ENCODE measurements around the gene SHD.
"Not testable (repeated sequence)": the region's sequence is repeated elsewhere in the genome, so short reads cannot be mapped to it uniquely, and the experiment has no call there.

The SHD gene, protein sequence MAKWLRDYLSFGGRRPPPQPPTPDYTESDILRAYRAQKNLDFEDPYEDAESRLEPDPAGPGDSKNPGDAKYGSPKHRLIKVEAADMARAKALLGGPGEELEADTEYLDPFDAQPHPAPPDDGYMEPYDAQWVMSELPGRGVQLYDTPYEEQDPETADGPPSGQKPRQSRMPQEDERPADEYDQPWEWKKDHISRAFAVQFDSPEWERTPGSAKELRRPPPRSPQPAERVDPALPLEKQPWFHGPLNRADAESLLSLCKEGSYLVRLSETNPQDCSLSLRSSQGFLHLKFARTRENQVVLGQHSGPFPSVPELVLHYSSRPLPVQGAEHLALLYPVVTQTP

DNA sequence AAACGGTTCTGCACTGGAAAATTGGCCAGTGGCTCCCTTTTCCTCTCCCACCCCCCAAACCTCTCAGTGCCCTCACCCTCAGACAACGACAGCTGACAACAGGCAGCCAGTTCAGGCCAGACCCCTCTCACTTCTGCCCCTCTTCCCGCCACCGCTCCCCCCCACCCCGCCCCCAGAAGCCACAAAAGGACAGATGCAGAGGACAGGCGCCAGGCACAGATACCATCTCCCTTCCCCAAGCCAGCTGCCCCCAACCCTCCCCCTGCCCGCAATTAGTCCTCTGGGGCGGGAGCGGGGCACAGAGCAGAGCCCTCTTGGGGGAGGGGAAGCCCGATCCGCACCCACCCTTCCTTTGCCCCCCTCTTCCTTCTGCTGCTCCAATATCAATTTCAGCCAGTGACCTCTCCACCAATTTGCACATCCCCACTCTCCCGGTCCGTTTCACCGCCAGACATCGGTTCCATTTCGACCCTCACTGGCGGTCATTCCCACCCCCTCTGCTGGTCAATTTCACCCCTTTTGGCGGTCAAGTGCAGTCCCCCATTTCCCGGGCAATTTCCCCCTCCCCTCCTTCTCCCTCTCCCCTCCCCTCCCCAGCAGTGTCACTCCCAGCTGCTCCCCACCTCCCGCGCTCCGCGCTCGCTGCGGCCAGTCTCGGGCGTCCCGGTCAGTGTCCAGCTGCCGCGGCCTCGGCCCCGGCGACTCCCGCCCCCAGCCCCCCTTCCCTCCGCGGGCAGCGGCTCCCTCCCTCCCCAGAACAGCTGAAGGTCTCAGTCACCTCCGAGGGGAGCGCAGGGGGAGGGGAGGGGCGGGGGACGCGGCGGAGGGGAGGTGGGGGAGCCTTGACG, at the start of gene SHD:
Gene SHD (plus strand): TSS at position 848 of the 848 bp plus-strand sequence. CDS start 798 bp downstream, outside the sequence.
- DNase-seq, result no peak

DNA sequence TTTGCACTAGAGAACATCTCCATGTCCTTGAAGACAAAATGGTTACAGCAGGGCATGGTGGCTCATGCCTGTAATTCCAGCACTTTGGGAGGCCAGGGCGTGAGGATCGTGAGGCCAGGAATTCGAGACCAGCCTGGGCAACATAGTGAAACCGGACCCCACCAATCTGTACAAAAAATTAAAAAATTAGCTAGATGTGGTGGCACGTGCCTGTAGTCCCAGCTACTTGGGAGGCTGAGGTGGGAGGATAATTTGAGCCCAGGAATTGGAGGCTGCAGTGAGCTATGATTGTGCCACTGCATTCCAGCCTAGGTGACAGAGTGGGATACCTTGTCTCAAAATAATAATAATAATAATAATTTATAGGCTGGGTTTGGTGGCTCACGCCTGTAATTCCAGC, 48.8 kb upstream of the SHD start:
- DNase-seq, result not testable (repeated sequence)

DNA sequence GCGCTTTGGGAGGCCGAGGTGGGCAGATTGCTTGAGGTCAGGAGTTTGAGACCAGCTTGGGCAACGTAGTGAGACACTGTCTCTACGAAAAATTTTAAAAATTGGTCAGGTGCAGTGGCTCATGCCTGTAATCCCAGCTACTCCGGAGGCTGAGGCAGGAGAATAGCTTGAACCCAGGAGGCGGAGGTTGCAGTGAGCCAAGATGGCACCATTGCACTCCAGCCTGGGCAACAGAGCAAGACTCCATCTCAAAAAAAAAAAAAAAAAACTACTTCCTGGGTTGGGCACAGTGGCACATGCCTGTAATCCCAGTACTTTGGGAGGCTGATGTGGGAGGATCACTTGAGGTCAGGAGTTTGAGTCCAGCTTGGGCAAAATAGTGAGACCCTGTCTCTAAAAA, 47.5 kb upstream of the SHD start:
- DNase-seq, result not testable (repeated sequence)

DNA sequence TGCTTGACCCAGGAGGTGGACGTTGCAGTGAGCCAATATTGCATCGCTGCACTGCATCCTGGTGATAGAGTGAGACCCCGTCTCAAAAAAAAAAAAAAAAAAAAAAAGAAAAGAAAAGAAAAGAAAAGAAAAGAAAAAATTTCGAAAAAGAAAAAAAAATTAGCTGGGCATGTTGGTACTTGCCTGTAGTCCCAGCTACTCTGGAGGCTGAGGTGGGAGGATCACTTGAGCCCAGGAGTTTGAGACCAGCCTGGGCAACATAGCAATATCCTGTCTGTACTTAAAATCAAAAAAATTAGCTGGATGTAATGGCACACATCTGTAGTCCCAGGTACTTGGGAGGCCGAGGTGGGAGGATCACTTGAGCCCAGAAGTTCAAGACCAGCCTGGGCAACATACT, 46.9 kb upstream of the SHD start:
- DNase-seq, result not testable (repeated sequence)

DNA sequence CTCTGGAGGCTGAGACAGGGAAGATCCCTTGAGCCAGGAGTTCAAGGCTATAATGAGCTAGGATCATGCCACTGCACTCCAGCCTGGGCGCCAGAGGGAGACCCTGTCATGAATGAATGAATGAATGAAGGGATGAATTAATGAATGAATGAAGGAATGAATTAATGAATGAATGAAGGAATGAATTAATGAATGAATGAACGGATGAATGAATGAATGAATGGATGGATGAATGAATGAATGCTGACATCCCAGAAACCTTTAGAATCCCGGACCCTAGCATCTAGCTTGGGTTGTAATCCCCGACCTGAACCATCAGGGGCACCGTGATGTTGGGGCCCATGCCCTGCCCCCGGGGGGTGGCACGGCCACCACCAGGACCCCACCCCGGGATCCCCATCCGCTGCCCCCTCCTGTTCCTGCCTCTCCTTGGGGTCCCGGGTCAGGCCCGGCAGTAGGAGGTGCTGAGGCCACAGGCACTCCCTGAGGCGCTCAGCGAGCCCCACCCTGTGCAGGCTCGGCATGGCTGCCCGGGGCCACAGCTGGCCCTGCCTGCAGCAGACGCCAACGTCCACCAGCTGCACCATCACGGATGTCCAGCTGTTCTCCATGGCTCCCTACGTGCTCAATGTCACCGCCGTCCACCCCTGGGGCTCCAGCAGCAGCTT, 46.3 kb upstream of the SHD start:
- DNase-seq, result no peak

DNA sequence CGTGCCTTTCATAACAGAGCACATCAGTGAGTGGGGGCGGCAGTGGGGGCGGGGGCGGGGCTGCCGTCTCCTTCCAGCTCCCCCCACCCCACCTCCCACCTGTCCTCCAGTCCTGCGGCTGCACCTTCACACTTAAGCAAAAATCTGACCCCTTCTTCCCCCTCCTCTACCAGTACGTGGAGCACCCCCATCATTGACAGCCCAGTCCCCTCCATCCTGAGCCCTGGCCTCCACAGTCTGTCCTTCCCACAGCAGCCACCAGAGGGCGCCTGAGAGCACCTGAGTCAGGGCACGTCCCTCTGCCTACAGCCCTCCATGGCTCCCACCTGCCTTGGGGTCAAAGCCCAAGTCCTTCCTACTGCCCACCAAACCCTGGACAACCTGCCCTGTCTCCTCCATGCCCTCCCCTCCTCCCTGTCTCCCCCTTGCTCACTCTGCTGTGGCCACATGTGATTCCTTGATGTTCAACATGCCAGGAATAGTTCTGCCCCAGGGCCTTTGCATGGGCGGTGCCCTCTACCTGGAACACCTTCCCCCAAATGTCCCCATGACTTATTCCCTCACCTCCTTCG, 45.7 kb upstream of the SHD start:
- peak; percentile 46 for DNase-seq

DNA sequence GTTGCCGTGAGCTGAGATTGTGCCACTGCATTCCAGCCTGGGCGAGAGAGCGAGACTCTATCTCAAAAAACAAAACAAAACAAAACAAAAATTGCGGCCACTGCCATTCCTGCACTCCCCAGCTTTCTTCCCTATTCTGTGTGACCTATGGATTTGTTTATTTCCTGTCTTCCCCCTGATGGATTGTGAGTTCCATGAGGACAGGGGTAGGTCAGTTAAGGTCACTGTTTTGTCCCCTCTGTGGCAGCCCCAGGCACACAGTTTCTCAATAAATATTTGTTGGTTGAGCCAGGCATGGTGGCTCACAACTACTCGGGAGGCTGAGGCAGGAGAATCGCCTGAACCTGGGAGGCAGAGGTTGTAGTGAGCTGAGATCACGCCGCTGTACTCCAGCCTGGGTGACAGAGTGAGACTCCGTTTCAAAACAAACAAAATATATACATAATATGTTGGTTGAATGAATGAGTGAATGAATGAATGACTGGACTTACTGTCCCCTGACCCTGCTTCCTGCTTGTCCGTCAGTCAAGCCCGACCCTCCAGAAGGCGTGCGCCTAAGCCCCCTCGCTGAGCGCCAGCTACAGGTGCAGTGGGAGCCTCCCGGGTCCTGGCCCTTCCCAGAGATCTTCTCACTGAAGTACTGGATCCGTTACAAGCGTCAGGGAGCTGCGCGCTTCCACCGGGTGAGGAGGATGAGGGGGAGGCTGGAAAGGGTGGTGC, 44.8 kb upstream of the SHD start:
- DNase-seq, result no peak

DNA sequence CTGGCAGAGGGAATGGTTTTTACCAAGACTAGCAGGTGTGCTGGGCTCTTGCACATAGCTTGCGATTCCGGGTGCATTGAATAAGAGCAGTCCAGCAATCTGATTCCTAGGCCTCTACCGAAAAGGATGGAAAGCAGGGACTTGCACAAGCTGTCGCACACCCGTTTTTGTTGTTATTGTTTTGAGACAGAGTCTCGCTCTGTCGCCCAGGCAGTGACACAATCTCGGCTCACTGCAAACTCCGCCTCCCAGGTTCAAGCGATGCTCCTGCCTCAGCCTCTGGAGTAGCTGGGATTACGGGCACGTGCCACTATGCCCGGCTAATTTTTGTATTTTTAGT, 44.2 kb upstream of the SHD start:
- no peak for DNase-seq

DNA sequence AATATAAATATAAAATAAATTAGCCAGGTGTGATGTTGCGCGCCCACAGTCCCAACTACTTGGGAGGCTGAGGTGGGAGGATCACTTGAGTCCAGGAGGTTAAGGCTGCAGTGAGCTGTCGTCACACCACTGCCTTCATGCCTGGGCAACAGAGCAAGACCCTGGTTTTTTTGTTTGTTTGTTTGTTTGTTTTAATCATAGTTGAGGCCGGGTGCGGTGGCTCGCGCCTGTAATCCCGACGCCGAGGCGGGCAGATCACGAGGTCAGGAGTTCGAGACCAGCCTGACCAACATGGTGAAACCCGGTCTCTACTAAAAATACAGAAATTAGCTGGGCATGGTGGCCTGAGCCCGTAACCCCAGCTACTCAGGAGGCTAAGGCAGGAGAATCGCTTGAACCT, 41.6 kb upstream of the SHD start:
- not testable (repeated sequence) for DNase-seq

DNA sequence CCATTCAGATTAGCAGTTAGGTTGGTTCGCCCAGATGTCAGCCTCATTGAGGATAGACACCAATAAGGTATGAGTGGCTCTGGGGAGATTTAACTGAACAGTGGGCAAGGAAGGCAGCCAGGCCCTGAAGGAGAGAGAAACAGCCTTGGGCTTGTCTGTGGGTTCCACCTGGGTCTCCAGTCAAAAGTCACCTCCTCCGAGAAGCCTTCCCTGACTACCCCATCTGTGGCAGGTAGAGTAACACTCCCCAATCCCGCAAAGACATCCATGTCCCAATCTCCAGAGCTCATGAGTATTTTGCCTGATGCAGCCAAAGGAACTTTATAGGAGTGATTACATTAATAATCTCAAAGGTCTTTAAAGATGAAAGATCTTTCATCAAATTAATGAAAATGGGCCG, 40.2 kb upstream of the SHD start:
- DNase-seq, result no peak

DNA sequence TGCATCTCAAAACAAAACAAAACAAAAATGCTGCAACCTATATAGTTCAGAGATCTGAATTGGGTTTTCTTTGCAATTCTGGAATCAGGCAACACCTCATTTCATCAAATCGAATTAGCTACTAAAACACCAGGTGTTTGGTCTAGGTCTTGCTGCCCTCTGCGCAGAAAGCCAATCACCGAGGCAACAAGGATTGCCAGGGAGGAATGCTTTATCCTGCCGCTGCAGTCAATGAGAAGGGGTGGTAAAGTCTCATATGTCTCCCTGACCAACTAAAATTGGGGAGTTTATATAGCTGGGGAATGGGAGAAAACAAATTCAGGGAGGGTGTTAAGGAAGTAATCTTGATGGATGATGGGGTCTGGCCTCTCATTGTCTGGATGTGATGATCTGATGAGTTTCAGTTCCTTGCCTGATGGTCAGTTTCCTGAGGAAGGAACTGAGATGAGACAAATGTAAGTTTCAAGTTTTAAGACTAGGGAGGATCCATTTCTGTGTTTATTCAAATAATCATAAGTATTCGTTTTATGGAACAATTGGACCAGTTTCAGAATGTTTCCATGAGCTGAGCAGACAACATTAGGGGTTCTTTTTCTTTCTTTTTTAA, 37.1 kb upstream of the SHD start:
- peak; percentile 76 for DNase-seq

DNA sequence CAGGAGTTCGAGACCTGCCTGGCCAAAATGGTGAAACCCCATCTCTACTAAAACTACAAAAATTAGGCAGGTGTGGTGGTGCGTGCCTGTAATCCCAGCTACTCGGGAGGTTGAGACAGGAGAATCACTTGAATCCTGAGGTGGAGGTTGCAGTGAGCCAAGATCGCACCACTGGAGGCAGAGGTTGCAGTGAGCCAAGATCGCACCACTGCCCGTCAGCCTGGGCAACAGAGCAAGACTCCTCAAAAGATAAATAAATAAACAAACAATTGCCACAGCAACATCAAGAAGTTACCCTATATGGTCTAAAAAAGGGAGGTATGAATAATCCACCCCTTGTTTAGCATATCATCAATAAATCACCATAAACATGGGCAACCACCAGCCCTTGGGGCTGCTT, 33.1 kb upstream of the SHD start:
- DNase-seq, result not testable (repeated sequence)

DNA sequence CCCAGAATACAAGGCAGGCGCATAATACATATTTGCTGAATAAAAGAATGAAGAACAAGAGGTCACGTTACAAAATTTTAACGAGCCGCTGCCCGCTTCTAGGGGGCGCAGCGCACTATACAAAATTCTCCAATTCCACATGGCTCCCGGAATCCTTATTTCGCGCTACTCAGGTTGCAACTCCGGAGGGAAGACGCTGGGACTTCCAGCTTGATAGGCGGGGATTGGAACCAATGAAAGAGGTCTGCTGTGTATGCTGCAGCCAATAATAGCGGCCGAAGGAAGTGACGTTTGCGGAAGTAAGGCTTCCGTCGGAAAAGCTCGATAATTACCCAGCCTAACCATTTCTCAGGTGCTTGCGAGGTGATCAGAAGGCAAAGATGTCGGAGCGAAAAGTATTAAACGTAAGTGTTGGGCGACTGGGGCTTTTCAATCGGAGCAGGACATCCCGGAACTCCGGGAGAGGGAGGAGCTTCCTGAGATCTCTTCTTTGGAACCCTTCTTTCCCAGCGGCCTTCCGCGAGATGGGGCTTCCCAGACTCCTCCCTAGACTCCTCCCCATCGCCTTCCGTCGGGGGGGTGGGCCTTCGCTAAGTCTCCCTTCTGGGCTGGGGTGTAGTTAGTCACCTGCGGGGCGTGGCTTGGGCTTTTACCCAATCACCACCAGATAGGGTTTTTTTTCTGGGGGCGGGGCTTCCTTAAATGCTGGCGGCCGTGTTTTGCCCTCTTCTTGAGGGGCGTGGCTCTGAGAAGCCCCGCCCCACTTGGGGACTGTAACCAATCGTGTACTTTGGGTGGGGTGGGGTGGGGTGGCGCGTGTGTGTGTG, 32.1 kb upstream of the SHD start, which contains the start of gene YJU2:
Gene YJU2 (plus strand): TSS at position 314 of the 827 bp plus-strand sequence. CDS start 67 bp downstream, at position 381.
- DNase-seq, result peak; percentile 100

DNA sequence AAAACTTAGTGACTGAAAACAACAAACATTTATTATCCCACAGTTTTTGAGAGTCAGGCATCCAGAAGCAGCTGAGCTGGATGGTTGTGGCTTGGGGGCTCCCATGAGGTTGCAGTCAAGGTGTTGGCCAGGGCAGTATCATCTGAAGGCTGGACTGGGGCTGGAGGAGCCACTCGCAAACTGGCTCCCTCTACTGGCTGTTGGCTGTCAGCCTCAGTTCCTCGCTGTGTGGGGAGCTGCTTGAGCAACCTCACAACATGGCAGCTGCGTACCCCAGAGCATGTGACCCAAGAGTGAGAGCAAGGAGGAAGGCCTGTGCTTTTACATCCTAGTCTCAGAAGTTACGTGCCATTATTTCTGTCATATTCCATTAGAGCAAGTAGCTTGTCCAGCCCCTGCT, 22.5 kb upstream of the SHD start:
- DNase-seq, result no peak

DNA sequence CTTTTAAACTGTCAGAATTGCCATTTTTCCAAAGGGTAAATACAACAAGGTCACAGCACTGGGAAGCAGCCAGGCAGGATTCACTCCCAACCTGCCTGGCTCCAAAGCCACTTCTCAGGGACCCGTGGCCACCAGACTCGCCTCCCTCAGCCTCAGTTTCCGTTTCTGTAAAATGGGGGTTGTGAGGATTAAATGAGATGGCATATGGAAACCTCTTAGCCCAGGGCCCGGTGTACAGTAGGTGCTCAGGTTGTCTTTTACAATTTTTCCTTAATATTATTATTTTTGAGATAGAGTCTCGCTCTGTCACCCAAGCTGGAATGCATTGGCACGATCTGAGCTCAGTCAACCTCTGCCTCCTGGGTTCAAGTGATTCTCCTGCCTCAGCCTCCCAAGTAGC, 22.0 kb upstream of the SHD start:
- no peak for DNase-seq

DNA sequence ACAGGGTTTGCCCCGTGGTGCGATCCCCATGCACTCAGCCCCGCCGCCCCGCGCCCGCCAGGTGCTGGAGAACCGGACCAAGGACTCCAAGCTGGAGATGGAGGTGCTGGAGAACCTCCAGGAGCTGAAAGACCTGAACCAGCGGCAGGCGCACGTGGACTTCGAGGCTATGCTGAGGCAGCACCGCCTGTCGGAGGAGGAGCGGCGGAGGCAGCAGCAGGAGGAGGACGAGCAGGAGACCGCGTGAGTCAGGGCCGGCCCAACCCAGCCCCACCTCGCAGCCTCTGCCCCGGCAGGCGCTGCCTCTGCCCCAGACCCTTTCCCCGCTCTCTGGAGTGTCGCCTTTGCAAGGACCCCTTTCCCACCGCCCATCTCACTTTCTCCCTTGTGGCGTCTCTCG, 20.9 kb upstream of the SHD start:
- DNase-seq, result no peak

DNA sequence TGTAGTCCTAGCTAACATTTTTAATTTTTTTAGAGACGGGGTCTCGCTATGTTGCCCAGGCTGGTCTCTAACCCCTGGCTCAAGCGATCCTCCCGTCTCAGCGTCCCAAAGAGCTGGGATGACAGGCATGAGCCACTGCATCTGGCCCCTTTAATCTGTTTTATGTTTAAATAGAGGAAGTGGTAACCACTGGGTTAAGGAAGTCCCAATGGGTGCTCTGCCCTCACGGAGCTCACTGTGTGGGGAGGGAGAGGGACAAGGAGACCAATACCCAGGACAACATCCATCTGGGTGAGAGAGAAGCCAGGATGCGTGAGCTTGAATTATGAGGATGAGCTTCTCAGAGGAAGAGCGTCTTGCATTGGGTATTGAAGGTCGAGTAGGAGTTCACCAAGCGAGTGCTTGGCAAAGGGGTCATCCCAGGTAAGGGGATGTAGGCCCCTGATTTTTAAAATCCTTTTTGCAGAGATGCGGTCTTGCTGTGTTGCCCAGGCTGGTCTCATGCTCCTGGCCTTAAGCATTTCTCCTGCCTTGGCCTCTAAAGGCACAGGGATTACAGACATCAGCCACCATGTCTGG, 18.4 kb upstream of the SHD start:
- DNase-seq, result peak; percentile 29

DNA sequence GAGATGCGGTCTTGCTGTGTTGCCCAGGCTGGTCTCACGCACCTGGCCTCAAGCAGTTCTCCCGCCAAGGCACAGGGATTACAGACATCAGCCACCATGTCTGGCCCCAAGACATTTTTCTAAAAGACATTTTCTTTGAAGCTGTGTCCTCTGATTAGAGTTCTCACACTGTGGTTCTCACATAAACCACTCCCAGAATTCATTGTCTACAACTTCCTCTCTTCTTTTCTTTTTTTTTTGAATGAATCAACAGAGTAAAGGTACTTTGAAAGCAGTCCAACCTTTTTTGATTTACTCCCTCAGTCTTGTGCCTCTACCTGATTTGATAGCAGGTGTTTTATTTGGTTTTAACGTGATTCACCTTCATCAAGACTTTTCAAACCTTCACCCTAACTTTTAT, 14.3 kb upstream of the SHD start:
- DNase-seq, result peak; percentile 12

DNA sequence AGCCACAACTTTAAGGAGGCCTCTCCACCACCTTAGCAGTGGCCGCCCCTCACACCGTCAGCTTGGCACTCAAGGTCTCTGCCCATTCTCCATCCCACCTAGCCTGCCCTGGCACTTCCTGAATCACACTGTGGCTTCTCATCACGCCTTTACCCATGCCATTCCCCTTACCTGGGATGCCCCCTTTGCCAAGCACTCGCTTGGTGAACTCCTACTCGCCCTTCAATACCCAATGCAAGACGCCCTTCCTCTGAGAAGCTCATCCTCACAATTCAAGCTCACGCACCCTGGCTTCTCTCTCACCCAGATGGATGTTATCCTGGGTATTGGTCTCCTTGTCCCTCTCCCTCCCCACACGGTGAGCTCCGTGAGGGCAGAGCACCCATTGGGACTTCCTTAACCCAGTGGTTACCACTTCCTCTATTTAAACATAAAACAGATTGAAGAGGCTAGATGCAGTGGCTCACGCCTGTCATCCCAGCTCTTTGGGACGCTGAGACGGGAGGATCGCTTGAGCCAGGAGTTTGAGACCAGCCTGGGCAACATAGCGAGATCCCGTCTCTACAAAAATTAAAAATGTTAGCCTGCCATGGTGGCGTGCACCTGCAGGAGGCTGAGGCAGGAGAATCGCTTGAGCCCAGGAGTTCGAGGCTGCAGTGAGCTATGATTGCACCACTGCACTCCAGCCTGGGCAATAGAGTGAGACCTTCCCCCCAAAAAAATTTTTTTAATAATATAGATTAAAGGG, 12.6 kb upstream of the SHD start:
- DNase-seq, result peak; percentile 30

All from inflammatory macrophage treated with lipopolysaccharide for 4 hours (primary cell).